OCI-LY1 (cell line): ENCODE measurements around the gene ADIPOR1.
"Not testable (repeated sequence)": the region's sequence is repeated elsewhere in the genome, so short reads cannot be mapped to it uniquely, and the experiment has no call there.

Experiments
- H2AFZ ChIP-seq: fragments of 200-600 bp; sonication (generic), shearing (Covaris generic); 2 replicates; pipeline ENCODE4 v1.6.0; 2014; ENCODE audit warnings: antibody characterized with exemption, mild to moderate bottlenecking, low read length
- H3F3A ChIP-seq: fragments of 200-600 bp; sonication (generic), shearing (Covaris generic); 2 replicates; pipeline ENCODE4 v1.6.0; 2014; ENCODE audit warnings: mild to moderate bottlenecking, antibody characterized with exemption, low read length, moderate library complexity; ENCODE audit not compliant: insufficient read depth
- H3K27ac ChIP-seq: fragments of 200-600 bp; sonication (generic); 2 replicates; pipeline ENCODE4 v1.5.1; 2014; ENCODE audit warnings: low read length, mixed run types, mild to moderate bottlenecking, low read depth; ENCODE audit not compliant: poor library complexity, severe bottlenecking
- H3K27me3 ChIP-seq: fragments of 200-600 bp; sonication (generic); 2 replicates; pipeline ENCODE4 v1.6.0; 2014; ENCODE audit warnings: antibody characterized with exemption, mild to moderate bottlenecking, low read length, moderate library complexity; ENCODE audit not compliant: insufficient read depth
- H3K36me3 ChIP-seq: fragments of 200-600 bp; sonication (generic); 2 replicates; pipeline ENCODE4 v1.6.1; 2014; ENCODE audit warnings: mild to moderate bottlenecking, antibody characterized with exemption, low read length, moderate library complexity, mixed read lengths; ENCODE audit not compliant: insufficient read depth
- H3K4me1 ChIP-seq: fragments of 200-600 bp; sonication (generic); 2 replicates; pipeline ENCODE4 v1.5.1; 2014; ENCODE audit warnings: mild to moderate bottlenecking, low read length, moderate library complexity; ENCODE audit not compliant: insufficient read depth, severe bottlenecking
- H3K4me2 ChIP-seq: fragments of 200-600 bp; sonication (generic), shearing (Covaris generic); 2 replicates; pipeline ENCODE4 v1.6.1; 2014; ENCODE audit warnings: low read length
- H3K4me3 ChIP-seq: fragments of 200-600 bp; sonication (generic); 2 replicates; pipeline ENCODE4 v1.5.1; 2014; ENCODE audit warnings: low read length, low read depth, mild to moderate bottlenecking, mixed read lengths; ENCODE audit not compliant: poor library complexity, severe bottlenecking
- H3K79me2 ChIP-seq: fragments of 200-600 bp; shearing (Covaris generic); 2 replicates; pipeline ENCODE4 v1.6.1; 2016; ENCODE audit warnings: mixed run types, low read length, mixed read lengths; ENCODE audit not compliant: insufficient read depth
- H3K9ac ChIP-seq: fragments of 200-600 bp; sonication (generic), shearing (Covaris generic); 2 replicates; pipeline ENCODE4 v1.6.1; 2014; ENCODE audit warnings: mild to moderate bottlenecking, low read length, mixed read lengths
- H3K9me2 ChIP-seq: fragments of 200-600 bp; sonication (generic), shearing (Covaris generic); 2 replicates; pipeline ENCODE4 v1.6.1; 2014; ENCODE audit warnings: low read depth, mild to moderate bottlenecking, low read length, mixed read lengths
- H3K9me3 ChIP-seq: fragments of 200-600 bp; shearing (Covaris generic); 2 replicates; pipeline ENCODE4 v1.6.1; 2014; ENCODE audit warnings: low read length, mixed read lengths
- H4K20me1 ChIP-seq: fragments of 200-600 bp; sonication (generic), shearing (Covaris generic); 2 replicates; pipeline ENCODE4 v1.6.0; 2016; ENCODE audit warnings: mild to moderate bottlenecking, low read length; ENCODE audit not compliant: insufficient read depth
- CTCF ChIP-seq: fragments of 200-600 bp; sonication (generic), shearing (Covaris generic); IDR thresholded peaks from 2 replicates; pipeline ENCODE4 v1.5.1; 2017; ENCODE audit warnings: mild to moderate bottlenecking, antibody characterized with exemption, low read length, moderate library complexity, mixed read lengths
- EZH2 ChIP-seq: fragments of 200-600 bp; sonication (generic), shearing (Covaris generic); IDR thresholded peaks from 2 replicates; pipeline ENCODE4 v1.8.0; 2017; ENCODE audit warnings: borderline replicate concordance, mixed run types, mild to moderate bottlenecking, antibody characterized with exemption, low read length, moderate library complexity, mixed read lengths

Gene ADIPOR1

GRCh38 chr1:202941372-202941771 is 16.7 kb downstream of the ADIPOR1 start:
- Histone ChIP-seq H3K4me2 (no peak overlapping the region), H3K36me3 (peaks cover 66% of the 10 kb centered on the region)
- TF ChIP-seq CTCF (no peak), EZH2 (no peak)

GRCh38 chr1:202940561-202940960 is 17.6 kb downstream of the ADIPOR1 start:
- no peak overlapping the region for H3K4me3 ChIP-seq
- no peak for TF ChIP-seq EZH2
- TF ChIP-seq CTCF: no peak
- H3K9me3 ChIP-seq: no peaks in the 10 kb centered on the region
- H3K27me3 ChIP-seq: no peaks in the 10 kb centered on the region
- H3F3A ChIP-seq: no peaks in the 10 kb centered on the region
- H3K9ac ChIP-seq: no peak overlapping the region
- no peaks in the 10 kb centered on the region for H3K9me2 ChIP-seq
- no peaks in the 10 kb centered on the region for H3K4me1 ChIP-seq
- no peak overlapping the region for H3K4me2 ChIP-seq
- H4K20me1 ChIP-seq: no peaks in the 10 kb centered on the region
- no peak overlapping the region for H2AFZ ChIP-seq
- H3K27ac ChIP-seq: no peak overlapping the region
- H3K79me2 ChIP-seq: no peaks in the 10 kb centered on the region
- peaks cover 58% of the 10 kb centered on the region for H3K36me3 ChIP-seq

More at GRCh38 chr1:202941372-202941771, 16.7 kb downstream of the ADIPOR1 start:
- no peaks in the 10 kb centered on the region for H4K20me1 ChIP-seq
- no peak overlapping the region for H2AFZ ChIP-seq
- H3K4me1 ChIP-seq: no peaks in the 10 kb centered on the region
- H3K27me3 ChIP-seq: no peaks in the 10 kb centered on the region
- H3K9me3 ChIP-seq: no peaks in the 10 kb centered on the region
- H3K9me2 ChIP-seq: no peaks in the 10 kb centered on the region
- no peaks in the 10 kb centered on the region for H3K79me2 ChIP-seq
- H3K27ac ChIP-seq: no peak overlapping the region
- no peaks in the 10 kb centered on the region for H3F3A ChIP-seq
- no peak overlapping the region for H3K4me3 ChIP-seq
- H3K9ac ChIP-seq: no peak overlapping the region

GRCh38 chr1:202938287-202938925 is 19.7 kb downstream of the ADIPOR1 start:
- no peaks in the 10 kb centered on the region for H3K79me2 ChIP-seq
- no peak overlapping the region for H3K27ac ChIP-seq
- no peak overlapping the region for H3K4me3 ChIP-seq
- no peaks in the 10 kb centered on the region for H3K9me3 ChIP-seq
- TF ChIP-seq CTCF: no peak
- no peak for TF ChIP-seq EZH2
- no peak overlapping the region for H2AFZ ChIP-seq
- H3K27me3 ChIP-seq: no peaks in the 10 kb centered on the region
- no peak overlapping the region for H3K9ac ChIP-seq
- H3K36me3 ChIP-seq: peaks cover 37% of the 10 kb centered on the region
- no peaks in the 10 kb centered on the region for H3K4me1 ChIP-seq
- no peaks in the 10 kb centered on the region for H3K9me2 ChIP-seq
- no peak overlapping the region for H3K4me2 ChIP-seq
- H3F3A ChIP-seq: no peaks in the 10 kb centered on the region
- no peaks in the 10 kb centered on the region for H4K20me1 ChIP-seq

DNA sequence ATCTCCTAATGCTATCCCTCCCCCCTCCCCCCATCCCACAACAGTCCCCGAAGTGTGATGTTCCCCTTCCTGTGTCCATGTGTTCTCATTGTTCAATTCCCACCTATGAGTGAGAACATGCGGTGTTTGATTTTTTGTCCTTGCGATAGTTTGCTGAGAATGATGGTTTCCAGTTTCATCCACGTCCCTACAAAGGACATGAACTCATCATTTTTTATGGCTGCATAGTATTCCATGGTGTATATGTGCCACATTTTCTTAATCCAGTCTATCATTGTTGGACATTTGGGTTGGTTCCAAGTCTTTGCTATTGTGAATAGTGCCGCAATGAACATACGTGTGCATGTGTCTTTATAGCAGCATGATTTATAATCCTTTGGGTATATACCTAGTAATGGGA is 21.7 kb downstream of the ADIPOR1 start:
- peaks cover 19% of the 10 kb centered on the region for H3K36me3 ChIP-seq
- H3K4me1 ChIP-seq, H2AFZ ChIP-seq, H4K20me1 ChIP-seq, H3K4me2 ChIP-seq, H3K27me3 ChIP-seq, H3F3A ChIP-seq, H3K4me3 ChIP-seq, H3K9ac ChIP-seq, H3K27ac ChIP-seq, H3K79me2 ChIP-seq, H3K9me2 ChIP-seq, H3K9me3 ChIP-seq: not testable (repeated sequence)
